IPS DF 6.9 (cell line): ENCODE data around the gene DCTN1.

Experiments
- DNase-seq: peaks from one replicate; pipeline ENCODE4 v3.0.0-alpha.2; 2013; ENCODE audit warnings: low read depth, low spot score
- H3K27ac ChIP-seq: one replicate; pipeline ENCODE4 v1.5.1; 2013; ENCODE audit warnings: low read length, control low read depth
- H3K27me3 ChIP-seq: 2 replicates; pipeline ENCODE4 v1.6.1; 2013; ENCODE audit warnings: mild to moderate bottlenecking, low read length; ENCODE audit not compliant: control insufficient read depth, insufficient read depth
- H3K36me3 ChIP-seq: 2 replicates; pipeline ENCODE4 v1.6.1; 2013; ENCODE audit warnings: low read length; ENCODE audit not compliant: control insufficient read depth, insufficient read depth
- H3K4me1 ChIP-seq: 2 replicates; pipeline ENCODE4 v1.6.1; 2013; ENCODE audit warnings: low read length; ENCODE audit not compliant: control insufficient read depth, insufficient read depth
- H3K4me3 ChIP-seq: 2 replicates; pipeline ENCODE4 v1.5.1; 2013; ENCODE audit warnings: mild to moderate bottlenecking, low read length
- H3K9me3 ChIP-seq: 2 replicates; pipeline ENCODE4 v1.6.1; 2013; ENCODE audit warnings: low read length, inconsistent platforms; ENCODE audit not compliant: control insufficient read depth, insufficient read depth
- WGBS: extraction: QIAGEN DNeasy Blood & Tissue Kit; methylation state at CpG from one replicate; pipeline ENCODE4 v1.1.7; 2013; ENCODE audit warnings: mixed read lengths, missing lambda C conversion rate; ENCODE audit not compliant: insufficient read length, insufficient coverage; 5-methylcytosine and 5-hydroxymethylcytosine counted together

Gene DCTN1

DNA sequence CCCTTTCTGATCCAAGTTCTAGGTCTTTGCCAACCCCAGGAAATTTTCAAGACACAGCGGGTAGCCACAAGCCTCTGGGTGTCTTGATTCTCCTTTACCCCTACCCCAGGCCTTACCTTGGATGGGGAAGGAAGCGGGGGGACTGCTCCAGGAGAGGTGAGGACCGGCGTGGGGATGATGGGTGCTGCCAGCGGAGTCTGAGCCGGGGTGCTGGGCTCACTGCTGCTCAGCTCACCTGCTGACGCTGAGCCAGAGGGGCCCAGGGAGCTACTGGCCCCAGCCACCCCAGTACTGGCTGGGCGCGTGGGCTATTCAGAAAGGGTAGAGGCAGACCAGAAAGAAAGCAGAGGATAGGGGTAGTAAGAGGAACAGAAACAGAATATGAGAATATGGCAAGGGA lies 8.7 kb downstream of the DCTN1 start:
- Histone ChIP-seq H3K4me3 (no peak overlapping the region), H3K9me3 (no peaks in the 10 kb centered on the region), H3K27ac (no peak overlapping the region), H3K36me3 (peaks cover 39% of the 10 kb centered on the region), H3K27me3 (no peaks in the 10 kb centered on the region), H3K4me1 (peaks cover 10% of the 10 kb centered on the region)
- WGBS, result no CpG with 5 or more reads among the region's 9 CpGs
- no peak for DNase-seq

DNA sequence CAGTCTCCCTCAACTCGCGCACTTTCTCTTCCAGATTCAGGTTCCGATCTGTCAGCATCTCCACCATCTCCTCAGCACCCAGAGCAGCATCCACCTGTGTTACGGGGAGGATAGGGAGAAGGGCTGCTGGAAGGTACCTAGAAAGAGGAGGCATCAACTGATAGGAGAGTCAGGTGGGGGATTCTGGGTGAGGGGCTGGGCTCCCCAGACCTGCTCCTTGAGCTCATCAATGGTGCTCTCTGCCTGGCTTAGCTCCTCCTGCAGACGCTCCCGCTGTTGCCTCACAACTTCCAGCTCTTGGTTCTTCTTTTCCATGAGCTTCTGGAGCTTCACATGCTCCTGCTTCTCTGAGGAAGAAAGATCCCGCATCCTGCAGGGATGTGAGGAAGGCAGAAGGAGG lies 10.1 kb downstream of the DCTN1 start:
- no peak overlapping the region for H3K4me3 ChIP-seq
- DNase-seq, result no peak
- WGBS, result no CpG with 5 or more reads among the region's 7 CpGs
- peaks cover 9% of the 10 kb centered on the region for H3K4me1 ChIP-seq
- peaks cover 53% of the 10 kb centered on the region for H3K36me3 ChIP-seq
- H3K27ac ChIP-seq, result no peak overlapping the region
- H3K9me3 ChIP-seq, result no peaks in the 10 kb centered on the region
- H3K27me3 ChIP-seq, result no peaks in the 10 kb centered on the region

DNA sequence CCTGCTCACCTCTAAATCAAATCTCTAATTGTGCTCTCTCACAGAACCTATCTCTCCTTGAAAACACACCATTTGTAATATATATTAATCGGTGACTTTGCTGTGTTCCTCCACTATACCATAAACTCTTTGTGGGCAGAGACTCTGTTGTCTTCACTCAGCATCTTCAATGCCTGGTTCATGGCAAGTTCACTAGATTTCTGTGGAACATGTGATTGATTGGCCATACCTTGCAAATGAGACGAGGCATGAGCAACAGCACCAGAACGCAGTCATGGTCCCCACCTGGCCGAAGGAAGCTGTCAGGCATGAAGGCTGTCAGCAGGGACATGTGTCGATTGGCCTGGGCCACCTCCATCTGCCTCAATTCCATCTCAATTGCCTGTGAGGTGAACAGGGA lies 11.6 kb downstream of the DCTN1 start:
- peaks cover 61% of the 10 kb centered on the region for H3K36me3 ChIP-seq
- DNase-seq, result no peak
- no peak overlapping the region for H3K4me3 ChIP-seq
- WGBS, result no CpG with 5 or more reads among the region's 5 CpGs
- peaks cover 3% of the 10 kb centered on the region; the same call in 1 of the 2 replicates for H3K4me1 ChIP-seq
- H3K9me3 ChIP-seq, result no peaks in the 10 kb centered on the region
- no peak overlapping the region for H3K27ac ChIP-seq
- no peaks in the 10 kb centered on the region for H3K27me3 ChIP-seq

DNA sequence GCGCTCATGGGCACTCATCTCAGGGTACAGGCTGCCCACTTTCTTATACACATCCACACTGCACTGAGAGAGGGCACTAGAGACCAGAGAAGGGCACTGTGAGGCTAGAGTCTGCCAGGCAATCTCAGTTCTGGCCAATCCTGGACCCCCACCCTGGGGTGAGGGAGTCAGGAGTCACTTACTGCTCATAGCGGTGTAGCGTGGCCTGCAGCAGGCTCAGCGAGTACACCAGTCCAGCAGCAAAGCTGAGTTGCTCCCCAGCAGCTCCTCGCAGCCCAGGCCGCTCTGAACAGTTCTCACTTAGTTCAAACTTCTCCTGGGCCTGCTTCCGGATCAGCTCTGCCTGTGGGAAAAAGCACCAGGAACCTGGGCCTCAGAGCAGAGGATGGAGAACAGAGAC lies 12.3 kb downstream of the DCTN1 start:
- Histone ChIP-seq H3K27ac (no peak overlapping the region), H3K27me3 (no peaks in the 10 kb centered on the region), H3K9me3 (no peaks in the 10 kb centered on the region), H3K36me3 (peaks cover 68% of the 10 kb centered on the region), H3K4me1 (no peaks in the 10 kb centered on the region), H3K4me3 (no peak overlapping the region)
- DNase-seq, result no peak
- no CpG with 5 or more reads among the region's 7 CpGs for WGBS

DNA sequence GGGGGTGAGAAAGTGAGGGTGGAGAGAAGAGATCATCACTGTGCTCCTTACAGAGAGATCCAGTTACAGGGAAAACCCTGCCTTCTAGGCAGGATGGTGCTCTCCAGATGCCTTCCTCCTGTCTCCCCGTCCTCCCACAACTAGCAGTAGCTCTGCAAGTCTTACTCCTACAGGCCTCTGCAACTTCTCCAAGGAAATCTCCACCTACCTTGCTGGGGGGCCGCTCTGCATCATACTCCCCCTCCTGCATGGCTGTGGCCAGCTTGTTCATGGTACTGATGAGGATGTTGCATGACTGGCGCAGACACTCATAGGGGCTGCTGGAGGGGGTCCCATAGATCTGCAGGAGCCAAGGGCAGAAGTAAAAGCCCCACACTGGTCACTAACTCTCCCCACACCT lies 14.1 kb downstream of the DCTN1 start:
- Histone ChIP-seq H3K4me3 (no peak overlapping the region), H3K36me3 (peaks cover 80% of the 10 kb centered on the region), H3K27me3 (no peaks in the 10 kb centered on the region), H3K9me3 (no peaks in the 10 kb centered on the region), H3K4me1 (no peaks in the 10 kb centered on the region), H3K27ac (no peak overlapping the region)
- WGBS, result no CpG with 5 or more reads among the region's 3 CpGs
- DNase-seq, result no peak

DNA sequence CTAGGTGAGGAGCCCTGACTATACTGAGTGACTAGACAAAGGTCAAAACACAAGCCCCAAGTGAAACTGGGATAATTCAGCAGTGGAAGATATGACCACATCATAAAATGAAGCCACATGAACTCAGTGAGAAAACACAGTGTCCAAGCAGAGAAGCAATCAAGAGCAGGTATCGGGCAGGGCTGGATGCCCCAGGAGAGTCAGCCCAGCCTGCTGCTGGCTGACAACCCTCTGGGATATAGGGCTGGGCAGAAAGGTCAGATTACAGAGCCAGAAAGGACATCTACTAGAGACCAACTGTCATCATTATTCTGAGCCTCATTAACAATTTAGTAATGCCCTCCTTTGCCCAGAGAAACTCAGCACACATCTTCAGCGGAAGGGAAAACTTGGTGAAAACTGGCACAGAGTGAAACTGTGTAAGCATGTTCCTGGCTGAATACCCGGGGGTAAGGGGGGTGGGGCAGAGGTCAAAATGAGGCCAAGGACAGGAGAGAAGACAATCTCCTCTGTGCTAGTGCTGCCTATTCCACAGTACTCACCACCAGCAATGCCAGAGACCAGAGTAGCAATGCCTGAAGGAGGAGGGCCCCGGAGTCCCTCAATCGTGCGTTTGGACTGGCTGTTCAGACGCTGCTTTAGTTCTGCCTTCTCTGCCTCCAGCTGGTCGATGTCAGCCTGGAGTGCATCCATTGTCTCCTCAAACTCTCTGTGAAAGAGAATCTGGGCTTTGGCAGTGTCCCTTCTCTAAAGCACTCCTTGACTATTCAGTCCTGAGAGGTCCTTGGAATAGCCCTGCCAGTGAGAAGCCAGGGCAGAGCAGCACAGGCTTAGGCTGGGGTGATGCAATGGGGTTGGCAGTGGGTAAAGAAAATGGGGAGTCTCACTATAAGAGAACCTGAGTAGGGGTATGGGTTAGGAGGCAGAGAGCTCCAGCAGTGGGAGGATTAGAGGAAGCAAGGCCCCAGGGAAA lies 15.3 kb downstream of the DCTN1 start:
- peaks cover 73% of the 10 kb centered on the region for H3K36me3 ChIP-seq
- no peaks in the 10 kb centered on the region for H3K27me3 ChIP-seq

DNA sequence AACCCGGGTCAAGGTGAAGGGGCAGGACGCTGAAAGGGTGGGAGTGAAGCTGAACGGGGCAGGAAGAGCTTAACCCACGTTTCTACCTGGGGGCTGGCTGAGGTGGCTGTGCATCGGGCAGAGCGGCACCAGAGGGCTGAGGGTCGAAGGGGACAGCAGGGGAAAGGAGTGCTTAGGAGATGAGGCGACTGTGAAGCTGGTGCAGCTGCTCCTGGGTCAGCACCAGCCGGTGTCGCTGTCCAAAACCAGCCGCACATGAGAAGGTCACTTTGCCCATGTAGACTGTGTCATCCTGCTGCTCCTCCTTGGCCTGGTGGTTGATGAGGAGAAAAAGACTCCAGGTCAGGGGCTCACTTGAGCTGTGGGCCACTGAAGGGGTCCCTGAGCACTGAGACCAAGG lies 18.8 kb downstream of the DCTN1 start:
- Histone ChIP-seq H3K4me1 (no peaks in the 10 kb centered on the region), H3K27ac (no peak overlapping the region), H3K4me3 (no peak overlapping the region), H3K27me3 (no peaks in the 10 kb centered on the region), H3K9me3 (no peaks in the 10 kb centered on the region), H3K36me3 (peaks cover 48% of the 10 kb centered on the region)
- DNase-seq, result no peak
- no CpG with 5 or more reads among the region's 11 CpGs for WGBS

More for the DNA sequence above, 15.3 kb downstream of the DCTN1 start:
- no peak overlapping the region for H3K27ac ChIP-seq
- DNase-seq, result no peak
- WGBS, result no CpG with 5 or more reads among the region's 8 CpGs
- no peaks in the 10 kb centered on the region for H3K9me3 ChIP-seq
- no peaks in the 10 kb centered on the region for H3K4me1 ChIP-seq
- H3K4me3 ChIP-seq, result no peak overlapping the region

DNA sequence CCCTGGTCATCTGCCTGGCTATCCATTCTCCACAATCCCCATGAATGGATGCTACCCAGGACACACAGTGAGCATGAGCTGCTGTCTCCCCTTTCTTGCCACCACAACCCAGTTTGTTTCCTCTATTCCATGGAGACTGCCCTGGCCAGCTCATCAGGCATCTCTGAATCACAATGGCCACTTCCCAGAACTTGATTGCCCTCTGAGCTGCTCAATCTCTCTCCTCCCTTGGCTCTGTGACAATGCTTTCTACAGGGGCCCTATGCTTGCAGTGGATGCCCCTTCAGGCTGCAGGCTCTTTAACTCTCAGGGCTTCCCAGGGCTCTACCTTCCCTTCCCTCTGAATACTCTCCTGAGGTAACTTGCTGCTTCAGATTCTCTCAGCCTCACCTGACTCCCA lies 22.5 kb downstream of the DCTN1 start:
- Histone ChIP-seq H3K27ac (no peak overlapping the region), H3K27me3 (no peaks in the 10 kb centered on the region), H3K9me3 (no peaks in the 10 kb centered on the region), H3K36me3 (peaks cover 22% of the 10 kb centered on the region), H3K4me3 (no peak overlapping the region), H3K4me1 (no peaks in the 10 kb centered on the region)
- DNase-seq, result no peak

DNA sequence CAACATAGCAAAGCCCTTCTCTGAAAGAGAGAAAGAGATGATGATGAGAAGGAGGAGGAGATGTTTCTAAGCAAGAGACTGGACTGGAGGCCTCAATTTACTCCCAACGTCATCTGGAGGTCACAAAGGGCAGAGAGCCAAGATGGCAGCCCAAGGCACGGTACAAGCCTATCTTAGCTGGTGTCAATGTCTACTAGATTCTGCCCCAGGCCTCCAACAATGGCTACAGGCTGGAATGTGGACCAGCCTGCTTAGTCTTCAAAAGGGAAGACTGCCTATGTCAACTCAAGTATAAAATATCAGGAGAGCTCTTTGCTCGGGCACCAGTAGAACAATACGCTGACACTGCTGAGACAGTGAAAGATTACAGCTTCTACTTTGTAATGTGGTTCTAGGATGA lies 30.2 kb downstream of the DCTN1 start:
- no peak for DNase-seq
- Histone ChIP-seq H3K36me3 (no peaks in the 10 kb centered on the region), H3K4me1 (no peaks in the 10 kb centered on the region), H3K4me3 (no peak overlapping the region), H3K9me3 (no peaks in the 10 kb centered on the region), H3K27me3 (no peaks in the 10 kb centered on the region), H3K27ac (no peak overlapping the region)
- WGBS, result no CpG with 5 or more reads among the region's 4 CpGs

DNA sequence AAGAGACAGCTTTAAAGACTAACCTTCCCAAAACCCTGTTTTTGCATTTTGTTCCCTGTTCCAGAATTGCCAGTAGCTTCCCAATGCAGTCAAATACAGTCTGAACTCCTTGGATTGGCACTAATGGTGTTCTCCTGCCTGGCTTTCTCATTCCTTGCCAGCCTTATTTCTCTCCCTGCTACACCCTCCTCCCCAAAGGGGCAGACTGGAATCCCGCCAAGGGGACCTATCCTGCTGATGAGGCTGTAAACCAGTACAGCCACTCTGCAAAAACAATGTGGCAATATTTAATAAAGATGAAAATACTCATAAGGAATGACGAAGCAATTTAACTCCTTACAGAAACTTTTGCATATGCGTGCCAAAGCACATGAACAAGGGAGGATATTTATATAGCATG lies 32.4 kb downstream of the DCTN1 start:
- DNase-seq, result no peak
- H3K9me3 ChIP-seq, result no peaks in the 10 kb centered on the region
- no peaks in the 10 kb centered on the region for H3K27me3 ChIP-seq
- no peak overlapping the region for H3K4me3 ChIP-seq
- H3K36me3 ChIP-seq, result no peaks in the 10 kb centered on the region
- no peak overlapping the region for H3K27ac ChIP-seq
- no peaks in the 10 kb centered on the region for H3K4me1 ChIP-seq
- WGBS, result no CpG with 5 or more reads among the region's 3 CpGs

DNA sequence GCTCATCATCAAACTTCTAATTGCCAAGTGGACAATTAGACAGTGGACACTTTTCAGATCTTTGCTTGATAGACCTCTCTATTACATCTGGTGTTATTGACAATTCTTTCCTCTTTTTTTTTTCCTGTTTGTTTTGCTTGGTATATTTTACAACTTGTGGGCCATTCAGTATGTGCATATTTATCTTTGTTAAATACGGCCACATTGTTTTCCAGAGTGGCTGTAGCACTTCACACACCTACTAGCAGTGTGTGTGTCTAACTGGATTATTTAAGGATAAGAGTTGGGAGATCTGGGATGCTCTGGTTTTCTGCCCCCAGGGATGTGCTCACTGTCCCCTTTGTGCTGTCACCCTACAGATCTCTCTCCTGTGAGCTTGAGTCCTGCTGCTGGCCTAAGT lies 32.8 kb downstream of the DCTN1 start:
- no peak for DNase-seq
- Histone ChIP-seq H3K36me3 (no peaks in the 10 kb centered on the region), H3K27ac (no peak overlapping the region), H3K9me3 (no peaks in the 10 kb centered on the region), H3K27me3 (no peaks in the 10 kb centered on the region), H3K4me1 (no peaks in the 10 kb centered on the region), H3K4me3 (no peak overlapping the region)
- no CpG with 5 or more reads among the region's 1 CpG for WGBS
